Activated CD4-positive, CD25-positive, alpha-beta regulatory T cell (primary cell): Measurements from ENCODE around the gene KCNH2.

Experiments
- DNase-seq, 4 experiments: peaks; one replicate each; lab custom pipeline; 2025; lab: John Stamatoyannopoulos, UW

The KCNH2 gene

DNA sequence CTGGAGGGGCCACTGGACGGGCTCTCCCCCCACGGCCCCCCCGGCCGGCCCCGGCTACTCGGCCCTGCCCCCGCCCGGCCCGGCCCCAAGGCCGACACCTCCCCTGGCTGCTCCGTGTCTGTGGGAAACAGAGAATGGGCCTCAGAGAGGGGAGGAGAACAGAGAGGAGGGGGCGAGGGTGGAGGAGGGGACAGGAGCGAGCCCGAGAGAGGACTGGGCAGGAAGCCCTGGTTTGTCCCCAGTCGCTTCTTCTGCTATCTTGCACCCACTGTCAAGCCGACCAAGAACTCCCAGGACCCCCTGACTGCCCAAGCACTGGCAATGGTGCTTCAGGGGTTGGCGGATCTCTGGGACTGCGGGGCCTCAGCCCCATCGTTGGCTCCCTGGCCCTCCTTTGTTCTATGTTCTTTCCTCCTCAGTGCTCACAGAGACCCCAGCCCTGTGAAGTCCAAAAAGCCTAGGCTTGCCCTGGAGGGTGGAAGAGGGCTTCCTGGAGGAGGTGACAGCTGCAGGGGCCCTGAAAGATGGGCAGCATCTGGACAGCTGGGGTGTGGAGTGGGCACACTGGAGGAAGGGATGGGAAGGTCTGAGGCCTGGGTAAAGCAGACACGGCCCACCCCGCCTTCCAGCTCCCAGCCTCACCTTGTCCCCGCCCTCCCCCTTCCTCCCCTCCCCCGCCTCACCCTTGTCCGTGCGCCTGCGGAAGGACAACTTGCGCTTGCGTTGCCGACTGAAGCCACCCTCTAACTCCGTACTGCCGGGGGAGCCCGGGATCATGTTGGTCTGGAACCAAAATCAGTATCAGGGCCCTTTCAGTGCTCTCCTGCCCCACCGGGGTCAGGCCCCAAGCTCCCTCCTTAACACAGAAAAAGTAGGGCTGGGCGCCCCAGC is 30.1 kb downstream of the KCNH2 start:
- no peak for DNase-seq

DNA sequence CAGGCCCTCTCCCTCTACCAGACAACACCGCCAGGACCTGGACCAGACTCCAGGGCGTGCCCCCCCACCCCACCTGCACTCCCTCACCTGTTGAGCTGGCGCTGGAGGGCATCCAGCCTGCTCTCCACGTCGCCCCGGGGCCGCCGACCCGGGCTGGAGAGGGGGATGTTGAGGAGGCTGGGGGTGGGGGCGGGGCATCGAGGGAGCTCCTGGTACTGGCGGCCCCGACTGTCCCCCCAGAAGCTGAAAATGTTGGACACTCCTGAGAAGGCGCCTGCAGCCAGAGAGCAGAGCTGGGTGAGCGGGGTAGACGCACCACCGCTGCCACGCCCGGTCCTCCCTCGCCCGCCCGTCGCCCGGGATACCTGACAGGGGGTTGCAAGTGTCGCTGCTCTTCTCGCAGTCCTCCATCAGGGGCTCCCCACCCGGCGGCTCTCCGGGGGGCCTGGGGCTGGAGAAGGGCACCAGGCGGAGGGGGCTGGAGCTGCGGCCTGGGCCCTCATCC is 30.8 kb downstream of the KCNH2 start:
- DNase-seq, result no peak

DNA sequence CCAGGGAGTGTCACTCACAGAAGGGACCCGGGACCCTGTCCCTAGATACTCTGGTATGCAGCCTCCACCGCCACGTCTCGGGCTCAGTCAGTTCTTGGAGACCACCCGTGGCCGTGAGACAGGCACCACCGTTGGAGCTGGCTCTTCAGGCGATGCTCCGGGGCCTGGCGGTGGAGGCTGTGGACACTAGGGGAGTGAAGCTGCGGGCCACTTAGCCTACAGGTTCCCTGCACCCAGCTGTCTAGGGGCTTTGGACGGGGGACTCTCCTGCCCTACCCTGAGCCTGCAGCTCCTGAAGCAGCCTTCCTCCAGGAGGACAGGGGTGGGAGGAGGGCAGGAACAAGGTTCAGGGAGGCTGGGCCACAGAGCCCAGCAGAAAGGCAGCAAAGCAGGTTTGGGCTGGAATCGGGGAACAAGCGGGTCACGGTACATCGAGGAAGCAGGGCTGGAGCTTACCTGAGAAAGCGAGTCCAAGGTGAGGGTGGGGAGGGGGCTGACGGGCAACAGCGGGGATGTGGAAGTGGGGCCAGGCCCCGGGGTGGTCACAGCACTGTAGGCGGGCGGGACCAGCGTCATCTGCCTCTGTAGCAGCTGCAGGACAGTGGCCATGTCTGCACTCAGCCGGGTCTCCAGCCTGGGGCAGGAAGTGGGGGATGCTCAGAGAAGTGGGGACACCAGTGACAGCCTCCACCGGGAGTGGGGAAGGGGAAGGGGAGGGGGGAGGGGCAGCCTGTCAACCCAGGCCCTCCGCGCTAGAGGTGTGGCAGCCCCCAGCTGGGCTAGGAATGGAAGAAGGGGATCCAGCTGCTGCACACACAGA is 31.5 kb downstream of the KCNH2 start:
- DNase-seq, result no peak

DNA sequence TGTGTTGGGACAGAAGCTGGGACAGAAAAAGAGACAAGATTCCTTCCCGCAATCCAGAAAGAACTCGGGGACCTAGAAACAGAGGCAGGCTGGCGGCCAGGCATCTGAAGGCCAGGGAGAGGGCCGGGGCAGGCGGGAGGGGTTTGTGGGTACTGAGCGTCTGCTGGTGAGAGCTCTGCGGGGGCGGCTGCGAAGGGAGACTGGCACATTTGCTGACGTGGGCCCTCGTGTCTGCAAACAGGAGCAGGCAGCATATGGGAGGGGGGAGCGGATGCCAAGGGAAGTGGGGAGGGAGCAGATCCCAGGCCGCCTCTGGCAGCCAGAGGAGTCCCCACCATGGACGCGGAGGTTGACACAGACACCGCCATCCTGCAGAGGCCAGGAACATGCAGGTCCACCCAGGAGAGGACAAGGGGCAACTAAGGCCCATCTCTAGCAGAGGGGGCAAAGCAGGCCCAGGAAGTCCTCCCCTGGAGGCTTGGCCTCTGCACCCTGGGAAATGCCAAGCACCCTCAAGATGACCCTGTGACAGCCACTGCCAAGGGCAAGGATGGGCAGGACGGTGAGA is 32.2 kb downstream of the KCNH2 start:
- no peak for DNase-seq

DNA sequence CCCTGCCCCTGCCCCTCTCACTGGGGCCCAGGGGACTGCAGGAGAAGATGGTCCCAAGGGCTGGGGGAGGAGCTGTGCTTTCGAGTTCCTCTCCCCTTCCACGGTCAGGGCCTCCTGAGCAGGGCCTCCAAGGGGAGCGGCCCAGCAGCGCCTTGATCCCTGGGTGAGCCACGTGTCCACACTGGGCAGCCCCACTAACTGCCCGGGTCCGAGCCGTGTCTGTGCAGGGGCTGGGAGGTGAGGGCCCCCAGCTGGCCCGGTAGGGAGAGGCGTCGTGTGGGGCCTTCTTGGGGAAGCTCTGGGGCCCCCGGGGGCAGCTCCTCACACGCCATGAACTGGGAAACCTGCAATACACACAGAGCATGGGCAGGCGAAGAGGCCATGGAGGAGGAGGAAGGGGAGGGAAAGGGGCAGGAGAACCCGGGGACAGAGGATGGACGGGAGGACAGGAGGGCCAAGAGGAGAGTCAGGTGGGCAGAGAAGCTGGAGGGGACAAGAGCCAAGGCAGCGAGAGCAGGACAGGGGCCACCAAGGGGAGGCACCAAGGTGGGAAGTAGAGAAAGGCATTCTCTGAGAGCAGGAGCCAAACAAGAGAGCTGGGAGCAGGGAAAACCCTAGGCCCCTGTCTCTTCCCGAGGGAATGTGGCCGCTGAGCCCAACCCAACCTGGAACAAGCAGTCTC is 32.8 kb downstream of the KCNH2 start:
- DNase-seq, result no peak

DNA sequence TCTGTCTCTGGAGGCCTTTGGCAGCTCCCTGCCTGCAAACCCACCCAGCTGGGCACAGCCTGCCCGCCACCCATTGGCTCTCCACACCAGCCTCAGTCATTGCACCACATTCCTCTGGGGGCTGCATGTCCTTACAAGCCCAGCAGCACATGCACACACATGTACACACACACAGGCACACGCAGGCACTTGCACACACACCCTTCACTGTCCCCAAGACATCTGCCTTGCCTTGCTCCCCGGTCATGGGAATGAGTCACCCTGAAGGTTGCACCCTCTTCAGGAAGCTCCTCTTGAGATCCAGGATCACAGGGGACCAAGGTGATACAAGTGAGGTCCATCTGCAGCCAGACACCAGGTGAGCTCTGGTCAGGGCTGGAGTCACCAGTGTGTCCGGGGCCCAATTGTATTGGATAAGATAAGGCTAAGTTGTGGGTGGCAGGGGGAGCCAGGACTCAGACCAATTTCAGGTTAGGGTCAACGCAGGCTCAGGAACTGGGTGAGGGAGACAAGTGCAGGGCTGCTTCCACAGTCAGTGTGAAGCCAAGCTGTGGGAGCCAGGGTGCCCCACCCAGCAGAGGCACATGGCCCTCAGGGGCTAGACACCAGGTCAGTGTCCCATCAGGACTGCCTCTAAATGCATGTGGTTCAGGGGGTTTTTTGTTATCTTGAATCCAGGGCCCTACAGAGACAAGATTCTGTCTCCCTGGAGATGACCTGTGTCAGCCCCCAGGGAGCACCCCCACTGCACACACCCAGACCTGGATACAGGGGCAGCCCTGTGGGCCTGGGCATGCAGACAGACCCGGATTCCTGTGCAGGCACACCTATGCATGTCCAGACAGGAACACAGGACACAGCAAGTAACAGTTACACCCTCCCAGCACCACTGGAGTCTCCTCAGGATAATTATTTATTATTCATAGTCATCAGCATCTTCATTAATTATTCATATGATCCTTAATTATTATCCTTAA is 33.8 kb downstream of the KCNH2 start:
- no peak for DNase-seq

DNA sequence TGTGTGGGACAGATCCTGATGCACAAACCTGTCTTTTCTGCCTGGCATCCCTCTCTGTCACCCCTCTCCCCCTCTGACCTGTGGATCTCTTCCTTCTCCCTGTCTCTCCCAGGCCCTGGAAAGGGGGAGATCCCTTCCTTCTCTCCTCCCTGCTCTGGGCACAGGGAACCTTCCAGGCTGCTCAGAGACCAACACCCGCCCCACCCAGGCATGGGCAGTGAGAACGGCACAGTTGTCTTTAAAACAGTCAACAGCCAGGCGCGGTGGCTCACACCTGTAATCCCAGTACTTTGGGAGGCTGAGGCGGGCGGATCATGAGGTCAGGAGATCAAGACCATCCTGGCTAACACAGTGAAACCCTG is 34.7 kb downstream of the KCNH2 start:
- DNase-seq, result no peak

DNA sequence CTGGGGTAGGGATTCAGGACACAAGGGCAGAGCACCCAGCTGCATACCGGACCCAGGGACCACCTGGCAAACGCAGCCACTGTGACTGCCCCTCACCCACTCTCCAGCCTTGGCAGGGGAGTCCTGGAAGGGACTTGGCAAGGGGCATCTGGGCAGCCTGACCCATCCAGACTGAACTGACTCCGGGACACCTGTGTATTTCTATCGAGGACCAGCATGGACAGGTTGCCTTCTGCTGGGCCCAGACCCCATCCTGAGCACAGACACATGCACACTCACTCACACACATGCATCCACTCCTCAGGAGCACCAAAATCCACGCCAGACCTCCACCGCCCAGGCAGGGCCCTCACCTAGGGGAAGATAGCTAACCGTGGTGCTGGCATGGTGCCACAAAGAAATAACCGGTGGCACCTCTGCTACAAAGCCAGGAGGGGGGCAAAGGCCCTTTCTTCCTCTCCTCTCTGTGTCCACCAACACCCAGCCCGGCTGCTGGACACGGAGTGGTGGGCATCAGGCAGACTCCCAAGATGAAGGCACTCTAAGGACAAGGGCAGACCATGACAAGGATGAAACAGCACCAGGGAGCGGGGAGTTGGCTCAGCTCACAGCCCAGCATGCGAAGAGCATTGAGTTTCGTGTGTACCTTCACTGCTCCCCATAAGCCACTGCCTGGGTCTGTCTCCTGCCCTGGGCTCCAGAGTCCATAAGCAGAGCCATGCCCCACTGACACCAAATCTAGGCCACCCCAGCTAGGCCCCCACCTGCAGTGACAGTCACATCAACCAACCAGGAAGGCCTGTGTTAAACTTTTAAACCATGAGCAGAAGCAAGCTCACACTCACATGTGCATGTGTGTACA is 35.3 kb downstream of the KCNH2 start:
- DNase-seq, result no peak

DNA sequence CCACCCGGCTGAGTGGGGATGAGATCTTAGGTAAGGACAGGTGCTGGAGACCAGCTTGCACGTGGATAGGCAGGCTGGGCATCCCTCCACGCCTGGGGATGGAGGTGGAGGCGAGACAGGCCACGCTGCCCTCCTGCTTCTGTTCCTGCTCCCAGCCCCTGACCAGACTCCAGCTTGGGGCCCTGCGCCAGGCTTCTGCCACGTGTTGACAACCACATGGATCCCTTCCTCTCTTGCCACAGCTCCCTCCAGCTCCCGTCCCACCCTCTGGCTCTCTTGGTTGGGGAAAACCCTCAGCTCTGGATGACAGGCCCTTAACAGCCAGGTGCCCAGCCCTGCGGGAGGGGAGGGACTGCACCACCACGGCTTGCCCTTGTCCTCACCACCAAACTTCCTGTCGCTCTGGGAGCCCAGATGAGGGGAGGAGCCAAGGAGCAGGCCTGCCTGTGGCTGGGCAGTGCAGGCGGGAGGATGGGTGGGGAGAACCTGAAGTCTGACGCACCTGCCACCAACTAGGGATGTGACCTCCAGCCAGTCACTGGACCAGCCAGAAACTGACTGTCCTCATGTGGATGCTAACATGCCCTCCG is 36.0 kb downstream of the KCNH2 start:
- peak in 1 of 4 experiments; percentile 14 for DNase-seq

DNA sequence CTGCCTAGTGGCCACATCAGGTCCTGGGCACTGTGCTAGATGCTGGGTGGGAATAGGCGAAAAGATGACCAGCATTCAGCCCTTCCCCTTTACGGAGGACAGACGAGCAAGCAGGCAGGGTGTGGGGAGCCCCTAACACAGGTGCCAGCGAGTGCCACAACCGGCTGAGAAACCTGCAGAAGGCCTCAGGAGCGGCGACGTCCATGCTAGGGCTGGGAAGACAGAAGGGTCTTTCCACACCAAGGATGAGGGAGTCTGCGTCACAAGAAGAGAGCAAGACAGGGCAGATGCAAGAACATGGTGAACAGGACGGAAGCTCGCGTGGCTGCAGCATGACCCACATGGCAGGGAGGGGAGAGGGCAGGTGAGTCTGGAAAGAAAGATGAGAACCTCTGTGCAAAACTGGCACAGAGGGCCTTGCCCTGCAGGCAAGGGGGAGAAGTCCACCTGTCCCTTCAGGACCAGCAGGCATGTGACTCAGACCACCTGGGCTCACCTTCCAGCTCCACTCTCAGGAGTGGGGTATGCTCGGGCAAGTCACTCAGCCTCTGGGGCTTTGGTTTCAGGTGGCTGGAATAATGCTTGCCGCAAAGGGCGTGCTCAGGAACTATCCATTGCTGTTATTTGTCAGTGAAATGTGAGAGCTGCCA is 36.6 kb downstream of the KCNH2 start:
- no peak for DNase-seq

DNA sequence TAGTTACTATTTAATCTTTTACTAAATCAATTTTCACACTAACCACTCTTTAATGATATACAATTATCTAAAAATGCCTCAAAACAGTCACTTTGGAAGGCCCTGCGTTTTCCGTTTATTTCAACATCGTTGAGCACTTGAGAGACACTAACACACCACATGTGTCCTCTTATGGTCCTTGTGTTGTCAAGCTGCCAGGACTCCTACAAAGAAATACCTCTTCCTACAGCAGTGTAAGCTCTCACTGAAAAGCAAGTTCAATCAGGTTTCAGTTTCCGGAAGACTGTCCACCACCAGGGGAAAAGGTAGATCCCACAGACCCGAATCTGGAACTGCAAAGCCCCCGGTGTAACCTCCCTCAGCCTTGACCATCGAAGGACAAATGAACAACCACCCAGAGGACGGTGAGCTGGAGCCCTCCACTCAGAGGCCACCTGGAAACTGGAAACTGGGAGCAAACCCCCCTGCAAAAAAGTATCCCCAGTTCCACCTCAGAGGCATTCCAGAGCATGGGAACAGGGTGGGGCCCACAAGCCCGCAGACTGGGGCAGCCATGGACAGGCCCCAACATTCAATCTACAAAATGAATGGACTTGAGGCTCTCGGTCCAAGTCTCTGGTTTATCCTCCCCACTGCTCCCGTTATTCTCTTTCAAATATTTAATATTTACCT is 37.6 kb downstream of the KCNH2 start:
- no peak for DNase-seq

DNA sequence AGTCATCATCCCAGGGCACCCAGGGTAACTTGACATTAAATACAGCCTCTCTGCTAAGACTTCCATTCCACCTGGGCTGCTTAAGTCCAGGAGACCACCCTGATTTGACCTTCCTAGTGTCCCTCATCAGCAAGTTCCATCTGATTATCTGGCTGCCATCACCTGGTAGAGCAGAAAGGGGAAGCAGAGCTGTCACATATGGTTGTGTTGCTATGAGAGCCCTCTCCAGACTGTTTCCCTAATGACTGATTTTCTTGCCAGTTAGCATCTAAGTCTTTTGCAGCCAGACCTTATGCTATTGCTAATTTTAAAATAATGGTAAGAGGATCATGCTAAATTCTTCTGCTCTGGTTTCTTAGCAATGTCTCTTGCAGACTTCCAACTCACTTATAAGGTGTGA is 38.7 kb downstream of the KCNH2 start:
- no peak for DNase-seq

DNA sequence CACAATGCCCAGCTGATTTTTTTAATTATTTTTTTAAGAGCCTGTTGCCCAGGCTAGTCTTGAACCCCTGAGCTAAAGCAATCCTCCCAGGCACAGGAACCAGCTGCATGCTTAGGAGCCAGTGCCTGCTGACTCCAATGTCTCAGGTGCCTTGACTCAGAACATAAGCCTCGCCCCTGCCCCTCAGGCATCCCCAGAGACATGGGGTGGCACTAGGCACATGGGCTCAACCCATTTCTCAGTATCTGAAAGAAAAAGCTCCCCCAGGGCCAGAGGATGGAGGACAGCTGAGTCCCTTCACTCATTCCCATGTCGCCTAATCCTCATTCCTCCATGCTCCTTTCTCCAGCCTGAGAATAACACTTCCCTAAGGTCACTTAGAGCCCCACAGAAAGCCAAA is 39.1 kb downstream of the KCNH2 start:
- DNase-seq, result no peak

DNA sequence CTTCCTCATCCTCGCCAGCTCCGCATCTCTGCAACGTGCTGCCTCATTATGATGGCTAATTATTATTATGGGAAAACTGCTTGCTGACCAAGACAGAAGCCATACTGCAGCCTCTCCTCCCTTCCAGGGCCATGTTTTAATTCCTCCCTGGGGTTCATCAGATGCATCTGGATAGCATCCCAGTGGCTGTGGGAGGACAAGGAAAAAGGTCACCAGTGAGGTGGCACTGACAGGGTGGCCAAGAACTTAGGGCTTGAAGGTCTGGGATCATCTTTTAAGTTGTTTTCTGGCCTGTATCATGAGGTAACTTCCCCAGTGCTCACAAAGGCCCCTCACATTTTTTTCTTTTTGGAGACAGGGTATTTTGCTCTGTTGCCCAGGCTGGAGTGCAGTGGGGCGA is 39.6 kb downstream of the KCNH2 start:
- DNase-seq, result no peak

DNA sequence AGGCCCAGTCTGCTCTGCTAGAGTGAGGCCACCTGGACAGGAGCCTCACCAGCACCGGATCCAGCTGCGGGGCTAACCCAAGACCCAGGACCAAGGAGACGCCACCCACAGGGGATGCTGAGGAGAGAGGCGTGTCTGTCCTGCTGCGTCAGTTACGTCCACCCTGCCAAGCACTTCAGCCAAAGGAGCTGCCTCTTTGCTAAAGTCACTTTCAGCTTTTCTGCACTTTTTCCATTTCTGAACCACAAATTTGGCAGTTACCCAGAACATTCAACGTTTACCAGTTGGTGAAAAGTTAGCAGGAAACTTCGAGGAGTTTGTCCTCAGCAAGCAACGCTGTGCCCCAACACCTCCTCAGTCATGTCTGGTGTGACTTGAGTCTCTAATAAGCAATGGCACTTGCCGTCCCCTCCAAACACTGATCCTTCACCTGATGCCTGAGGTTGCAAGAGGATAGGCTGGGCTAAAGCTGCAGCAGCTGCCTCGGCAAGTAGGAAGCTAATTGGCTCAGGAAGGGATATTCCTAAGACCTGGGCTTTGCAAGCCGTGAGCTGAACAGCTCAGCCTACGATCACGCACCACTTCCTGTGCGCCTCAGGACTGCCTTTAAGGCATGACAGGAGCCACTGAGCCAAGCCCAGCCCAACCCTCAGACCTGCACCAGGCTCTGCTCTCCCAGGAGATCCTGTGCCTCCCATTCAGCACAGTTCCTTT is 40.1 kb downstream of the KCNH2 start:
- DNase-seq, result no peak

DNA sequence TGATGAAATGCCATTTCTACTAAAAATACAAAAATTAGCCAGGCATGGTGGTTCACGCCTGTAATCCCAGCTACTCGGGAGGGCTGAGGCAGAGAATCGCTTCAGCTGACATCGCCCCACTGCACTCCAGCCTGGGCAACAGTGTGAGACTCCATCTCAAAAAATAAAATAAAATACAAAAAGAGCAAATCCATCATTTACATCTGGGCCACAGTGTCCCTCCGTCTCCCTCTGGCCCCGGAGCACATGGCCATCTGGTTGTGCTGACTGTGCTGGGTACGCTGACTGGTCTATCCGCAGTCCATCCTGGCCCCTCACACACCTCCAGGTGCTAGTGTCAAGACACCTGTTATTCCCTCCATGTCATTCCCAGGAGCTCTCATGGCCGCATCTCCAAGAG is 42.1 kb downstream of the KCNH2 start:
- no peak for DNase-seq

DNA sequence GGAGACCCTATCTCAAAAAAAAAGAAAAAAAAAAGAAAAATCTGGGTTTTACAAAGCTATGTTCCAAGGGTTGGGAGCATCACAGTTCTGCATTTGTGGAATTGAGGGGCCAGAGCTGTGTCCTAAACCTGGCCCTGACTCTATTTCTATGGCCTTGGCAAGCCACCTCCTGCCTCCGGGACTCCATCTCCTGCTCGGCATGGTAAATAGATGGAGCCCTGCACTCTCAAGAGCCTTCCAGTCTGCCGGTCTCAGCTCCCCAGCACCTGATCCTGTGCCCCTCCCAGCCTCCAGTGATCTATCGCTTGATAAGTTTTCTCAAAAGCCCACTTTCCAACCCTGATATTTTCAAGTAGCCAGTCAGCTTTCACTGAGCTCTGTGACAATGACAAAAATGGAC is 43.0 kb downstream of the KCNH2 start:
- DNase-seq, result no peak
